GM21576 (cell line): Measurements from ENCODE around the gene GPC5.

Source experiments
- ATAC-seq: cut with Tn5 transposase; IDR thresholded peaks from one replicate; pipeline ENCODE4 v1.9.1; 2021; ENCODE audit warnings: mild to moderate bottlenecking, moderate library complexity; ENCODE audit not compliant: unreplicated experiment

The GPC5 gene

GRCh38 chr13:92126399-92126798, 728.0 kb downstream of the GPC5 start:
- ATAC-seq: no peak

DNA sequence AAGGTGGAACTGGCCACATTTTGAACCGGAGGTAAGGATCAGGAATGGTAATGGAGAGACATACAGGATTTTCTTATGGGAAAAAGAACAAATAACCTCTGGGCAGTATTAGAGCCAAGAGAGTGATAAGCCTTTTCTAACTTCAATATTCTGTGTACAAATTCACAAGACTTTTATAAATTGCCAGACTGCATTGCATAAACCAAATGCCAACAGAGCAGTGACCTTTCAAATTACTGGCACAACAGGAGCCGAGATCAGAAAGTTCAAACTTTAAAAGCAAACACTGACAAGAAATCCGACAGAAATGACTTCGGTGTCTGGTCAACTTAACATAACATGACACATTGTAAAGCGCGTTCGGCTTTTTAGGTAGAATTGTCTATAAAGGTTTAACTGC, 737.1 kb downstream of the GPC5 start:
- no peak for ATAC-seq

DNA sequence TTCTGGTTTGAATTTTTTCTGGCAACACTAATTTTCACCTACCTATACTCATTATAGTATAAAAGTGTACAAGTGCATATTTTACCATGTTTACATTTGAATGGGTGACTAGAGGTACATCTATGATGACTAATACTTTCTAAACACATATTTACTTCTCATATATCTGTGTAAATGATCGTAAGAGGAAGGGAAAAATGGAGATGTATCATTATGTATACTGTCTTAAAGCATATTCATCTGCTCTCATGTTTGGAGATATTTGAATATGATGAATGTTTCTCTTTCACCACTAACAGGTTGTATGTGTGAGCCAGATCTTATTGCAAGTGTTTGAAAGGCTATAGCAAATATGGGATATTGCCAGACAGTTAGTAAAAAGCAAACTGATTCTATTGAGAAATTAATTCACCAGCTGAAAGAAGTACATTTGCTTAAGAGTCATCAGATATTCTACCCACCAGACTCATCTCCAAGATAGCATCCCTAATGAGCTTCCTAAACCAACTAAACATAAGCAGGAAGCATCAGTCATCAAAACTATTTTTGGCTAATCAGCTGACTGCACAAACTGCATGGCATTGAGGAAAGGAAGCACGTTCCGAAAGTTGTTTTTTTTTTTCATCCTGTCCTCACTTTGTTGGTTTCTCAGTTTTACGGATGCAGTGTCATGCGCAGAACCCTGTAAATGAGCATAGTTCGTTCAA, 738.2 kb downstream of the GPC5 start:
- ATAC-seq: no peak

GRCh38 chr13:92137520-92137919, 739.1 kb downstream of the GPC5 start:
- ATAC-seq: no peak

GRCh38 chr13:92143766-92144165, 745.3 kb downstream of the GPC5 start:
- ATAC-seq: no peak

DNA sequence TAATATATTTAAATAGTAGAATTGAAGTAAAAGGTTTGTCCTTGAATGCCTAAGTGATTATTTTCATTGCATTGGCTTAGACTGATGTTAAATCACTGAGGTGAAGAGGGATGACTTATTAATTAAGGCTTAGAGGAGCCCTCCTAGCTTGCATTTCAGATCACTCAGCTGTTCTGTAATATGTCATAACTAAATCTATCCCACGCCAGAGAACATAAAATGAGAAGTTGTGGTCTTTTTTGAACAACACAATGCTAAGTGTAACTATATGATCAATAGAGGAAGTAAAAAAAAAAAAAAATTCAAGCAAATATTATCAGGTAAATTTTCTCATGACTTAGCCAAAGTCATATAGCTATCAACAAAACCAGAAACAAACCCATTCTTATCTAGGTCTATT, 752.2 kb downstream of the GPC5 start:
- ATAC-seq: no peak

- ATAC-seq: no peak
Observed at GRCh38 chr13:92158346-92158745, 759.9 kb downstream of the GPC5 start.

DNA sequence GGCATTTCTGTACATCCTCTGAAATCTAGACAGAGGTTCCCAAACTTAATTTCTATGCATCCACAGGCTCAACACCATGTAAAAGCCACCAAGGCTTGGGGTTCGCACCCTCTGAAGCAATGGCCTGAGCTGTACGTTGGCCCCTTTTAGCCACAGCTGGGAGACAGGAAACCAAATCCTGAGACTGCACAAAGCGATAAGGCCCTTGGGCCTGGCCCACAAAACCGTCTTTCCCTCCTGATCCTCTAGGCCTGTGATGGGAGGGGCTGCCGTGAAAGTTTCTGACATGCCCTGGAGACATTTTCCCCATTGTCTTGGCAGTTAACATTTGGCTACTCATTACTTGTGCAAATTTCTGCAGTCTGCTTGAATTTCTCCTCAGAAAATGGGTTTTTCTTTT, 766.4 kb downstream of the GPC5 start:
- no peak for ATAC-seq

DNA sequence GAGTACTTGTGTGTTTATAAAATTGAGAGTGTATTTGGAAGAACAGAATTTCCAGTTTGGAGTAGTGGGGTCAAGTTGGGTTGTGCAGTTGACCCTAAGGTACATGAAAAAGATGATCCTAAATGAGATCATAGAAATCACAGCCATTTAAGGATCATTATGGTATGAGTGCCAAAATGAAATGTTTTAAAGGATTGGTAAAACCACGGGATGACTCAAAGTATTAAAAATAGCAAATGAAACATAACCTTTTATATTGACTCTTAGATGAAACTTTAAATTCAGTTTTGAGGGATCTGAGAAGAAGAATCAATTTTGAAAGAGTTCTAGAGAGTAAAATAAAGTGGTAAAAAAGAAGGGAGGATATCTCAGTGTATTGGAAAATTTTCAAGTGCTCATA, 773.8 kb downstream of the GPC5 start:
- no peak for ATAC-seq

- ATAC-seq: no peak
Observed at GRCh38 chr13:92173254-92173653, 774.8 kb downstream of the GPC5 start.

GRCh38 chr13:92175330-92175729, 776.9 kb downstream of the GPC5 start:
- no peak for ATAC-seq

- no peak for ATAC-seq
Observed at GRCh38 chr13:92177966-92178365, 779.5 kb downstream of the GPC5 start.

DNA sequence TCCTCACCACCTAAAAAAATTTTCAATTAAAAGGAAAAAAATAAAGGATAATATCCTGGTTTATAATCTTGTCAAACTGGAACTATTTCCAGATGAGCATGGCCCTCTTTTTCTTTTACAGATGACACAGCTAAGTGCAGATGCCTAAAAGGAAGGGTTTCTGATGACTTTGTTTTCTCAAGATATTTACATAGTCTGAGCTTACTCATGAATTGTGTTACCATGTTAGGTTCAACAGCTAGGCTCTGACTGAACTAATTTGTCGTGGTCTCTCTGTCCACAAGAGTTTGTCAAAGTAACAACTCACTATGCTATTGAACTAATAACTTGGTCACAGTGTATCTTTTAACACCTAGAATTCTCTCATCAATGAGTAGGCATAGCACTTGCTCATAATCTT, 780.8 kb downstream of the GPC5 start:
- no peak for ATAC-seq

DNA sequence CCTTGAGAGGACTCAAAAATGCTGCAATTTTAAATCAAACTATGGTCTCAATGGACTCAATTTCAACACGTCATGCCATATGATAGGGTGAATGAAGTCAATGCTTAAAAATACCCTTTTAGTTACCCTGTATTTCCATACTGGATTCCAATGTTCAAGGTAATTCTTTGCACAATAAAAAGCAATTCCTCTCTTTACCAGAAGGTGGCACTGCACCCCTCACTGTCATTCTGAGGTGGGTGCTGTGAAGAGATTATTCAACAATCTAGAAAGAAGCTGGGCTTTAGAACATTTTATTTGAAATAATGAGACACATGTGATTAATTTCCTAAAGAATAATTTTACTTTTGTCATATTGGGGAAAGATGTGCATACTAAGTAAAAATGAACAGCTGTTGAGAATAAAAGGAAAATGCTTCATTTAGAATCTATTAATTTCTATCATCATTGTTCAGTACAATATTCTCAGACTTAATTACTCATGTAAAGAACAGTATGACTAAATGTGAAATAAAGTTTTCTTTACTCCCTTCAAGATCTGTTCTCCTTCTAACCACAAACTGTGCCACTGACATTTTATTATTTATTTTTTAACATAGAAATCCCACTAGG, 789.1 kb downstream of the GPC5 start:
- ATAC-seq: peak; percentile 75

- ATAC-seq: no peak
Observed at GRCh38 chr13:92188574-92188973, 790.2 kb downstream of the GPC5 start.

DNA sequence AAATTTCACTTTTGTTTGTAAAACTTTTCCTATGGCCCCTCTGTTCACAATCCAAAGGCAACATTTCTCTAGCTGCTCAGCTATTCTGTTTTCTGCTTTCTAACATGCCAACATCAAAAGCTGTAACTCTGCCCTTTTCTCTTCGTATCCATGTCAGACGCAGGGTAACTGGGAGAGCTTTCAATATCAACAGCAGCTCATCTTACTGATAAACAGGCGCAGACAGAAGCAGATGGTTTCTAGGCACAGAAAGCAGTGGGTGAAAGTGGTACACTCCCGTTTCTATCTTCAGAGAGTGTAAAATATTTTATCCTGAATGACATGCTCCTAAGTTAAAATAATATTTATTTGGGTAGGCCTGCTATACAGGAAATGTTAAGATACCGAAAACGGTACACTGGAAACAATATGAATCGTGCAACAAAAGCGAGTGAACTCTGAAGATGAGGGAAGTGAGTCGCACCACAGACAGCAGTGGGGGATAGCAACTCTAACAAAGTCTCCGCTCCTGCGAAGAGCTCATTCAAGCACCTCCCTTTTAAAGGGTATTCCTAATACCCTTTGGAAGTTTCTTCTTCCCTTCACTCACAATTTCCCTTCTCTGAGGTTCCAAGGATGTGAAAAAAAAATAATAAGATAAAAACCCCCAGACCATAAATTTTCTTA, 798.3 kb downstream of the GPC5 start:
- no peak for ATAC-seq

DNA sequence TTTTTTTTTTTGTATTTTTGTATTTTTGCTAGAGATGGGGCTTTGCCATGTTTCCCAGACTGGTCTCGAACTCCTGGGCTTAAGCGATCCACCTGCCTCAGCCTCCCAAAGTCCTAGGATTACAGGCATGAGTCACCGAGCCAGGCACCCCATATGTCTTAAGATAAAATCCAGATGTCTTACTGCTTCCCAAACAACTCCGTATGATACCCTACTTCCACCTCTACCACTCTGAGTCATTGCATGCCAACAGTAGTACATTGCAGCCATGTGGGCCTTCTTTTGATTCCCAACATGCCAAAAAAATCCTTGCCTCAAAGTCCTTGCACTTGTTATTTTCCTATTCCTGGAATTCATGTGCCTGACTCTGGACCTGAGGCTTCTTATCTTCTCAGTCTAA, 799.2 kb downstream of the GPC5 start:
- ATAC-seq: no peak

DNA sequence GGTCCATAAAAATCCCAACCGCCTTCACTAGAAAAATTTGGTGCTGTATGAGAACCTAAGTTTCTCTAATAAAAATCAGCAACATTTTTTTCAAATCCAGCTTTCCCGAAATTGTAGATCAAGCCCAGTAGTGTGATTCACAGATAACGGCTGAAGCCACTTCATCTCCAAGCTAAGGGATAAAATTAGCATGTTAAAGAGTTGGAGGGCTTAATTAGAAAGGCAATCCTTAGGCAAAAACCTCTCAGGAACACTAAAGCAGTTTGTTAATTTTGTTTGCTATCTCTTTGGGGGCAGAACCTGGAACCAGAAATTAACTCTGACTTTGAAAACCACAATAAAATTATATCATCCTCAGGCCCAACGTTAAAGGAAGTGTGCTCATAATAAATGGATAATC, 820.2 kb downstream of the GPC5 start:
- ATAC-seq: no peak

DNA sequence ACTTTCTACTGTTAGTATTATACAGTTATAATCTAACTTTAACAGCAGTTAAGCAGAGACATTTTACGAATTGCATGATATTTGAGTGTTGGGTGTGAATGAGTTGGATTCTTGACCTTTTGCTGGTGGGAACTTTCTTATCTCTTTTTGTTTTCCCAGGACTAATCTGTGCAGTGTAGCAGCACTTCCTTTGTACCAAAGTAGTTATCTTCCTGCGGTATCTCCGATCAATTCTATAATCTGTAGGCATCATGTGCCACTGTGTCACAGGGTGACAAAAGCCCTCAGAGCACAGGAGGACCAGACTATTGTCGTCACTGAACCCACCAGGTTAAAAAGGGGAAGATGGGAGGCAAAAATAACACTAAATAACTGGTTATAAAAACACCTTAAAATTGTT, 823.5 kb downstream of the GPC5 start:
- no peak for ATAC-seq

GRCh38 chr13:92224052-92224821, 825.8 kb downstream of the GPC5 start:
- ATAC-seq: no peak

- ATAC-seq: no peak
Observed at GRCh38 chr13:92224825-92225224, 826.4 kb downstream of the GPC5 start.

DNA sequence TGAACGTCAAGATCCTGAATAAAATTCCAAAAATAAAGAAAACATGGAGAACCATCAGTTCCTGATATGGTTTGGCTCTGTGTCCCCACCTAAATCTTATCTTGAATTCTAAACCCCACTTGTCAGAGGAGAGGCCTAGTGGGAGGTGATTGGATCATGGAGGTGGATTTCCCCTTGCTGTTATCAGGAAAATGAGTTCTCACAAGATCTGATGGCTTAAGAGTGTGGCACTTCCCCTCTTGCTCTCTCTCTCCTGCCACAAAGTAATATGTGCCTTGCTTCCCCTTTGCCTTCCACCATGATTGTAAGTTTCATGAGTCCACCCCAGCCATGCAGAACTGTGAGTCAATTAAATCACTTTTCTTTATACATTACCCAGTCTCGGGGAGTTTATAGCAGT, 827.4 kb downstream of the GPC5 start:
- ATAC-seq: no peak
